ENCODE data around the gene PLA2G2C. TPM values are rescaled to one million over a fixed set of nuclear protein-coding genes. Genes with fewer than 3 reads are reported as not detected.

PLA2G2C gene
- total RNA-seq, 1 donor from 2014 or later, result not detected

DNA sequence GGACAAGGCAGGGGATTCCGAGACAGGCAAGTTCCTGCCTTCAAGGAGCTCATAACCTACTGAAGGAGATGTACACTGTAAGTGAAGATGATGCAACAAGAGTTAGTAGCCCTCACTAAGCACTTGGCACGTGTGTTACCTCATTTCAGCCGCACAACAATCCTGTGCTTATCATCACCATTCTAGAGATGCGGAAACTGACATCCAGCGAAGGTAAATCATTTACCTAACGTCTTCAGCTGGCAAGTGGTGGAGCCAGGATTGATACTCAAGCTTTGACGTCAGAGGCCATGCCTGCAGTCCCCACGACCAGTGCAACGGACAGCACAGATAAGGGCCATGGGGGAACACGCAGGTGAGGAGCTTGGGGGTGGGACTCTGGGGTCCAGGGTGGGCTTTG is 3.3 kb downstream of the PLA2G2C start:
- no peak overlapping the region for H3K4me3 Mint-ChIP-seq
- TF ChIP-seq CTCF (IDR thresholded peaks at IDR 0.05), result no peak
- ATAC-seq (ENCODE audit: low read depth) (no peak), DNase-seq (no peak)
- intact Hi-C loops (cut with micrococcal nuclease), result no loop called here
- no peak overlapping the region for H3K27ac Mint-ChIP-seq
- H3K9me3 Mint-ChIP-seq, result peaks cover 7% of the 10 kb centered on the region
- POLR2A ChIA-PET, result no interaction called here
- CTCF ChIA-PET, result no interaction called here
- peaks cover 23% of the 10 kb centered on the region for H3K27me3 Mint-ChIP-seq
- H3K36me3 Mint-ChIP-seq (ENCODE audit: low read depth), result no peaks in the 10 kb centered on the region
- peaks cover 17% of the 10 kb centered on the region for H3K4me1 Mint-ChIP-seq

- peaks cover 7% of the 10 kb centered on the region for H3K9me3 Mint-ChIP-seq
- H3K4me1 Mint-ChIP-seq, result peaks cover 17% of the 10 kb centered on the region
- POLR2A ChIA-PET, result no interaction called here
- no peak for DNase-seq
- no peak overlapping the region for H3K27ac Mint-ChIP-seq
- no peak for ATAC-seq (ENCODE audit: low read depth)
- peaks cover 18% of the 10 kb centered on the region for H3K27me3 Mint-ChIP-seq
- CTCF ChIA-PET, result interaction anchor here (0.7 kb wide), 1 partner anchor 11 kb away, joined by 4 read pairs; no protein-coding TSS in a partner anchor
- no peaks in the 10 kb centered on the region for H3K36me3 Mint-ChIP-seq (ENCODE audit: low read depth)
- H3K4me3 Mint-ChIP-seq, result no peak overlapping the region
- no peak for TF ChIP-seq CTCF (IDR thresholded peaks at IDR 0.05)
- intact Hi-C loops (cut with micrococcal nuclease), result no loop called here
These were observed 3.9 kb downstream of the PLA2G2C start for GRCh38 chr1:20182415-20182814.

DNA sequence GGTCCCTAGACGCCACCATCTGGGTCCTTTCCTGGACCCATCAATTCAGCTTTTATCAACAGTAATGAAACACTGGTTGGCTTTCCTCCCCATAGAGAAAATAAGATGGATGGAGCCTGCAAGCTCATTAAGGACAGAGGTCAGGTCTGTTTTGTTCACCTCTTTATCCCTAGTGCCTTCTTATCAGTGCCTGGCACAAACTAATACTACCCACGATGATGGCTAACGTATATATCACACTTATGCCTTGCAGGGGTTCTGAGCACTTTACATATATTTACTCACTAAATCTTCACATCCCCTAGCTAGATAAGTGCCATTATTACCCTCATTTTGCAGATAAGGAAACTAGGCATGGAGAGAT is 5.5 kb downstream of the PLA2G2C start:
- no peak overlapping the region for H3K4me3 Mint-ChIP-seq
- intact Hi-C loops (cut with micrococcal nuclease), result no loop called here
- peaks cover 10% of the 10 kb centered on the region for H3K4me1 Mint-ChIP-seq
- peaks cover 17% of the 10 kb centered on the region for H3K27me3 Mint-ChIP-seq
- no peaks in the 10 kb centered on the region for H3K36me3 Mint-ChIP-seq (ENCODE audit: low read depth)
- ATAC-seq (ENCODE audit: low read depth) (no peak), DNase-seq (no peak)
- H3K27ac Mint-ChIP-seq, result no peak overlapping the region
- no peak for TF ChIP-seq CTCF (IDR thresholded peaks at IDR 0.05)
- peaks cover 7% of the 10 kb centered on the region for H3K9me3 Mint-ChIP-seq
- POLR2A ChIA-PET, result interaction anchor here (1.0 kb wide), 1 partner anchor 9 kb away, joined by 3 read pairs; no protein-coding TSS in a partner anchor
- CTCF ChIA-PET, result interaction anchor here (1.2 kb wide), 1 partner anchor 29 kb away, joined by 3 read pairs; no protein-coding TSS in a partner anchor

DNA sequence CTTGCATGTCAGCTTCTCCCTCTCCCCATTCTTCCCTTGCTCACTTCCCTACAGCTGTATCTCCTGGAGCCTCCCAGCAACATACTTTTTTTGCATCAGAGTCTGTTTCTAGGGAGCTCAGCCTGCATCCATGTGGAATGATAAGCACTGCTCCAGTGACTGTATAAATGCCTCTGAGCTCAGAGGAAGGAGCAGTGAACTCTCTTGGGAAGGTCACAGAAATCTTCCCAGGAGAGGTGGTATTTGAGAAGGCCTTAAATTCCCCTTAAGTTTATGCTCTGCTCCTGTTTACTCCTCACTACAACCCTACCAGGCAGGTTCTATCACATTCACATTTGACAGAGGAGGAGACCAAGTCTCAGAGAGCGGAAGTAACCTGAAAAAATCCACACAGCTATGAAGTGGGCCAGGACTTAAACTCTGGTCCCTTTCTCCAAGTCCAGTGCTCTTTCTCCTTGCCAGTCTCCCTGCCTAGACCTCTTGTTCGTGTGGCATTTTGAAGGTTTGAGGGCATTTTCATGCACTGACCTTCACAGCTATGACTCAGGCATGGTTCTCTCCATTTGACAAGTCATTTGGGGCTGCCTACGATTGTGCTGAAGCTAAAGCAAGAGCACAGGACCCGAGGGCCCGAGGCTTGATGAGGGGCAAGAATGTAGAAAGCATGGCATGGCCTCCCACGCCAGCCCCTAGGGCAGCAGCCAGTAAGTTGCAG is 6.0 kb downstream of the PLA2G2C start:
- ATAC-seq (ENCODE audit: low read depth) (no peak), DNase-seq (no peak)
- TF ChIP-seq CTCF (IDR thresholded peaks at IDR 0.05), result no peak
- H3K4me3 Mint-ChIP-seq, result no peak overlapping the region
- no peaks in the 10 kb centered on the region for H3K36me3 Mint-ChIP-seq (ENCODE audit: low read depth)
- intact Hi-C loops (cut with micrococcal nuclease), result no loop called here
- H3K27me3 Mint-ChIP-seq, result peaks cover 16% of the 10 kb centered on the region
- ChIA-PET POLR2A (interaction anchor here (1.0 kb wide), 1 partner anchor 9 kb away, joined by 3 read pairs; no protein-coding TSS in a partner anchor), CTCF (interaction anchor here (0.6 to 1.2 kb wide), 2 partner anchors 14 to 28 kb away, joined by 3 to 4 read pairs; no protein-coding TSS in a partner anchor)
- no peak overlapping the region for H3K27ac Mint-ChIP-seq
- H3K4me1 Mint-ChIP-seq, result peaks cover 8% of the 10 kb centered on the region
- H3K9me3 Mint-ChIP-seq, result peaks cover 7% of the 10 kb centered on the region

DNA sequence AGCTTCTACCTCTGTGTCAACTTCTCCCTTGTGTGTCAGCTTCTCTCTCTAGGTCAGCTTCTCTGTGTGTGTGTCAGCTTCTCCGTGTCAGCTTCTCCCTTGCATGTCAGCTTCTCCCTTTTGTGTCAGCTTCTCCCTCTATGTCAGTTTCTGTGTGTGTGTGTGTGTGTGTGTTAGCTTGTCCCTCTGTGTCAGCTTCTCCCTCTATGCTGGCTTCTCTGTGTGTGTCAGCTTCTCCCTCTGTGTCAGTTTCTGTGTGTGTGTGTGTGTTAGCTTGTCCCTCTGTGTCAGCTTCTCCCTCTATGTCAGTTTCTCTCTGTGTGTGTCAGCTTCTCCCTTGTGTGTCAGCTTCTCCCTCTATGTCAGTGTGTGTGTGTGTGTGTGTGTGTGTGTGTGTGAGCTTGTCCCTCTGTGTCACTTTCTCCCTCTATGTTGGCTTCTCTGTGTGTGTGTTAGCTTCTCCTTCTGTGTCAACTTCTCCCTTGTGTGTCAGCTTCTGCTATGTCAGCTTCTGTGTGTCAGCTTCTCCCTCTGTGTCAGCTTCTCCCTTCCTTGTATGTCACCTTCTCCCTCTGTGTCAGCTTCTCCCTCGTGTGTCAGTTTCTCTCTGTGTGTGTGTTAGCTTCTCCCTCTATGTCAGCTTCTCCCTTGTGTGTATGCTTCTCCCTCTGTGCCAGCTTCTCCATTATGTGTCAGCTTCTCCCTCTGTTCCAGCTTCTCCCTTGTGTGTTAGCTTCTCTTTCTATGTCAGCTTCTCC is 6.8 kb downstream of the PLA2G2C start:
- Mint-ChIP-seq H3K27ac (no peak overlapping the region), H3K27me3 (peaks cover 12% of the 10 kb centered on the region), H3K4me3 (no peak overlapping the region), H3K4me1 (peaks cover 10% of the 10 kb centered on the region), H3K36me3 (ENCODE audit: low read depth) (no peaks in the 10 kb centered on the region), H3K9me3 (peaks cover 7% of the 10 kb centered on the region)
- ATAC-seq (ENCODE audit: low read depth) (no peak), DNase-seq (no peak)
- CTCF ChIA-PET, result interaction anchor here (0.6 to 1.6 kb wide), 4 partner anchors 14 to 262 kb away, joined by 3 to 6 read pairs (median 4); no protein-coding TSS in a partner anchor
- POLR2A ChIA-PET, result interaction anchor here (1.0 kb wide), 1 partner anchor 8 kb away, joined by 3 read pairs; no protein-coding TSS in a partner anchor
- intact Hi-C loops (cut with micrococcal nuclease), result no loop called here
- no peak for TF ChIP-seq CTCF (IDR thresholded peaks at IDR 0.05)

All from activated B cell treated with CpG ODN at 0.5 μM for 24 hours (primary cell).